ENCODE measurements around the gene HSD17B14. TPM values are rescaled to one million over a fixed set of nuclear protein-coding genes. Genes with fewer than 3 reads are reported as not detected.

The HSD17B14 gene
- 5.5 and 19.0 TPM in 2 replicates for total RNA-seq

GRCh38 chr19:48836089-48837017 lies at the start of gene HSD17B14:
Gene HSD17B14, minus strand, starts transcription at chr19:48836491. Its CDS starts 80 bp downstream, at chr19:48836411.

GRCh38 chr19:48872182-48872883 lies 36.0 kb upstream of the HSD17B14 start, which contains the start of gene PPP1R15A:
Gene PPP1R15A, plus strand, starts transcription at chr19:48872421. Its CDS starts 813 bp downstream, at chr19:48873234.

GRCh38 chr19:48868114-48868886 lies 32.0 kb upstream of the HSD17B14 start, which contains the start of gene PLEKHA4:
Gene PLEKHA4, minus strand, starts transcription at chr19:48868617. Its CDS starts 997 bp downstream, at chr19:48867620.

Other genes with a start within 250 kb of the HSD17B14 start
- gene SPACA4, start 229.7 kb downstream of the HSD17B14 start, total RNA-seq = not detected in 2 replicates
- 0.30 and 0.88 TPM in 2 replicates for gene FAM83E, start 221.4 kb downstream of the HSD17B14 start, total RNA-seq
- 1,037 and 1,647 TPM in 2 replicates for gene RPL18, start 217.3 kb downstream of the HSD17B14 start, total RNA-seq
- gene SPHK2, start 217.0 kb downstream of the HSD17B14 start, total RNA-seq = 8.2 and 8.6 TPM in 2 replicates
- gene DBP, start 199.1 kb downstream of the HSD17B14 start, total RNA-seq = 1.2 and 3.3 TPM in 2 replicates
- 0.18 and 0.30 TPM in 2 replicates for gene CA11, start 190.3 kb downstream of the HSD17B14 start, total RNA-seq
- gene NTN5, start 163.5 kb downstream of the HSD17B14 start, total RNA-seq = 0.14 TPM in 1 of 2 replicates, not detected in the other
- not detected in 2 replicates for gene FUT2, start 140.5 kb downstream of the HSD17B14 start, total RNA-seq
- gene MAMSTR, start 116.8 kb downstream of the HSD17B14 start, total RNA-seq = 0.55 and 0.59 TPM in 2 replicates
- 0.74 and 0.89 TPM in 2 replicates for gene RASIP1, start 95.9 kb downstream of the HSD17B14 start, total RNA-seq
- under 0.01 TPM in 1 of 2 replicates, not detected in the other for gene IZUMO1, start 89.6 kb downstream of the HSD17B14 start, total RNA-seq
- gene FUT1, start 83.8 kb downstream of the HSD17B14 start, total RNA-seq = 0.28 and 0.30 TPM in 2 replicates
- gene FGF21, start 81.0 kb downstream of the HSD17B14 start, total RNA-seq = not detected in 2 replicates
- gene BCAT2, start 25.5 kb downstream of the HSD17B14 start, total RNA-seq = 17.8 and 34.5 TPM in 2 replicates
- 4.2 and 6.6 TPM in 2 replicates for gene PLEKHA4, start 32.1 kb upstream of the HSD17B14 start, total RNA-seq
- gene PPP1R15A, start 35.9 kb upstream of the HSD17B14 start, total RNA-seq = 47.0 and 52.0 TPM in 2 replicates
- gene TULP2, start 62.3 kb upstream of the HSD17B14 start, total RNA-seq = 0.09 and 0.30 TPM in 2 replicates
- gene NUCB1, start 63.8 kb upstream of the HSD17B14 start, total RNA-seq = 319 and 392 TPM in 2 replicates
- gene DHDH, start 97.2 kb upstream of the HSD17B14 start, total RNA-seq = not detected in 2 replicates
- 116 and 123 TPM in 2 replicates for gene BAX, start 118.4 kb upstream of the HSD17B14 start, total RNA-seq
- gene FTL, start 128.8 kb upstream of the HSD17B14 start, total RNA-seq = 2,285 and 3,939 TPM in 2 replicates
- gene GYS1, start 156.8 kb upstream of the HSD17B14 start, total RNA-seq = 47.5 and 55.9 TPM in 2 replicates
- 176 and 217 TPM in 2 replicates for gene RUVBL2, start 157.4 kb upstream of the HSD17B14 start, total RNA-seq
- gene LHB, start 180.6 kb upstream of the HSD17B14 start, total RNA-seq = not detected in 2 replicates
- not detected in 2 replicates for gene CGB3, start 187.8 kb upstream of the HSD17B14 start, total RNA-seq
- not detected in 2 replicates for gene CGB2, start 195.4 kb upstream of the HSD17B14 start, total RNA-seq
- not detected in 2 replicates for gene CGB1, start 200.4 kb upstream of the HSD17B14 start, total RNA-seq
- not detected in 2 replicates for gene CGB5, start 207.4 kb upstream of the HSD17B14 start, total RNA-seq
- not detected in 2 replicates for gene CGB8, start 212.6 kb upstream of the HSD17B14 start, total RNA-seq
- gene CGB7, start 221.3 kb upstream of the HSD17B14 start, total RNA-seq = 0.23 and 0.30 TPM in 2 replicates
- gene NTF4, start 228.3 kb upstream of the HSD17B14 start, total RNA-seq = 0.30 TPM in 1 of 2 replicates, not detected in the other
- gene KCNA7, start 236.2 kb upstream of the HSD17B14 start, total RNA-seq = not detected in 2 replicates
- 86.7 and 121 TPM in 2 replicates for gene SNRNP70, start 249.0 kb upstream of the HSD17B14 start, total RNA-seq